ENCODE data around the gene BCAP29.

DNA sequence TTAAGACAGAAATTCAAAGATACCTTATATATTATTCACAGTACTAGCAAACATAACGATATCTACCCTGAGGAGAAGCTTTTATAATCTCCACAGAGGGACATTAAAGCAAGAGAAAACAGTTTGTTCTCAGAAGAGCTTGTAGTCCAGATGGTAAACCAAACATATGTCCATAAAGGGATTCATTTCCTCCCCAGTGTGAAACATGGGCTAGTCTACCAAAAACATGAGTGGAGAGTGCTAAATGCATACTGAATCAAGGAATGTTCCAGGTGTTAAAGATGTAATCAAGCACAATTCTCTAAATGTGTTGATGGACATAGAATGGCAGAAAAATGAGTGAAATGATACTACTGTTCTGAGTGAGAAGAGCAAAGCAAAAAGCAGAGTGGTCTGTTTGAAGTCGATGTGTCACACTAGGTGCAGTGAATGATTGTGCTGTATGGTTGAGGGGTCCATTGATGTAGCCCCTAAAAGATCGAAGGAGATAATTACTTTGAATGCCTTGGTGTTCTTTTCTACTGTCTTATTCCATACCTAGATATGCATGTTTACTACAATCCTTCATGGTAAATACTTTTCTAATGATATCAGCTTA lies 25.3 kb downstream of the BCAP29 start:
- no peak for TF ChIP-seq POLR2A (IDR thresholded peaks at IDR 0.05)
- TF ChIP-seq, protein P1, sequence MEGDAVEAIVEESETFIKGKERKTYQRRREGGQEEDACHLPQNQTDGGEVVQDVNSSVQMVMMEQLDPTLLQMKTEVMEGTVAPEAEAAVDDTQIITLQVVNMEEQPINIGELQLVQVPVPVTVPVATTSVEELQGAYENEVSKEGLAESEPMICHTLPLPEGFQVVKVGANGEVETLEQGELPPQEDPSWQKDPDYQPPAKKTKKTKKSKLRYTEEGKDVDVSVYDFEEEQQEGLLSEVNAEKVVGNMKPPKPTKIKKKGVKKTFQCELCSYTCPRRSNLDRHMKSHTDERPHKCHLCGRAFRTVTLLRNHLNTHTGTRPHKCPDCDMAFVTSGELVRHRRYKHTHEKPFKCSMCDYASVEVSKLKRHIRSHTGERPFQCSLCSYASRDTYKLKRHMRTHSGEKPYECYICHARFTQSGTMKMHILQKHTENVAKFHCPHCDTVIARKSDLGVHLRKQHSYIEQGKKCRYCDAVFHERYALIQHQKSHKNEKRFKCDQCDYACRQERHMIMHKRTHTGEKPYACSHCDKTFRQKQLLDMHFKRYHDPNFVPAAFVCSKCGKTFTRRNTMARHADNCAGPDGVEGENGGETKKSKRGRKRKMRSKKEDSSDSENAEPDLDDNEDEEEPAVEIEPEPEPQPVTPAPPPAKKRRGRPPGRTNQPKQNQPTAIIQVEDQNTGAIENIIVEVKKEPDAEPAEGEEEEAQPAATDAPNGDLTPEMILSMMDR (IDR thresholded peaks at IDR 0.05), result no peak

All from thyroid gland (tissue), 4 donors.